Right renal cortex interstitium (tissue), 3 donors: ENCODE data around the gene PHRF1. TPM values are rescaled to one million over a fixed set of nuclear protein-coding genes. Genes with fewer than 3 reads are reported as not detected.
A peak's percentile ranks its signal among the peaks of the same experiment; 100 is the strongest.

Experiments used
- DNase-seq, 3 donors: peaks; one replicate each; pipeline ENCODE4 v3.0.0-alpha.2; 2013; ENCODE audit warnings: low read depth in 3 of 3, low spot score in 2 of 3
- polyA plus RNA-seq, 3 donors: library from polyadenylated mRNA; unstranded; fragments of 120-200 nt; gene quantifications; one replicate each; pipeline ENCODE4 v1.2.1, GENCODE V29; 2013; ENCODE audit not compliant: insufficient read length in 3 of 3

The PHRF1 gene
- polyA plus RNA-seq, 3 donors = 17.9 to 20.7 (median 18.4) TPM

GRCh38 chr11:611001-611996 is 35.0 kb downstream of the PHRF1 start:
- no peak for DNase-seq

DNA sequence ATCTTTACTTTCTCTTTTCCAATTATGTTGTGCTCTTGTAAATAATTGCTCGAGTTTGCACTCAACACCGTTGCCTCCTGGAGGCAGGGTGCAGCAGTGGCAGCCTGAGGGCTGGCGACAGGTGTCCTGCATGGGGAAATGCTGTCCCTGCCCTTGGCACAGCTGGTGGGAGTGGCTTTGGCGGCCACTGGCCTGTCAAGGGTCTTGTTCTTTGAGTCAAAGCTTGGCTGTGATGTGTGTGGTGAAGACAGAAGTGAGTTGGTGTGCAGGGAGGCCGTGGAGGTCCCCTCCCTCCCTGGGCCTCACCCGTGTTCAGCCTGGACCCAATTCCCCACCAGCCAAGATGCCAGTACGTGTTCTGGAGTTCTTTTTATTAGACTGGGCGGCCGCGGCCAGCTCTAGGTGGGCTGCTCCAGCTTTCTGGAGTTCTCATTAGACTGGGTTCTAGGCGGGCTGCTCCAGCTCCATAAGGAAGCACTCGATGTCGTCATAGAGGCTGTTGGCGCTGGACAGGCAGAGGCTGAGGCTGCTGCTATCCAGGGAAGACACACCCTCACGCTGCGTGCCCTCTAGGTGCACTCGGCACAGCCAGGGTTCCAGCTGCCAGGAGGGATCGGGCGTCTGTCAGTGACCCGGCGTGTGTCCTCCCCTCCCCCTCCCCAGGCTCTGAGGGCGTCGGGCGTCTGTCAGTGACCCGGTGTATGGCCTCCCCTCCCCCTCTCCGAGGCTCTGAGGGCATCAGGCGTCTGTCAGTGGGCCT is 36.1 kb downstream of the PHRF1 start:
- no peak for DNase-seq

GRCh38 chr11:612961-613300 is 36.7 kb downstream of the PHRF1 start:
- DNase-seq = no peak

- no peak for DNase-seq
These were observed 37.2 kb downstream of the PHRF1 start for GRCh38 chr11:613369-613968.

DNA sequence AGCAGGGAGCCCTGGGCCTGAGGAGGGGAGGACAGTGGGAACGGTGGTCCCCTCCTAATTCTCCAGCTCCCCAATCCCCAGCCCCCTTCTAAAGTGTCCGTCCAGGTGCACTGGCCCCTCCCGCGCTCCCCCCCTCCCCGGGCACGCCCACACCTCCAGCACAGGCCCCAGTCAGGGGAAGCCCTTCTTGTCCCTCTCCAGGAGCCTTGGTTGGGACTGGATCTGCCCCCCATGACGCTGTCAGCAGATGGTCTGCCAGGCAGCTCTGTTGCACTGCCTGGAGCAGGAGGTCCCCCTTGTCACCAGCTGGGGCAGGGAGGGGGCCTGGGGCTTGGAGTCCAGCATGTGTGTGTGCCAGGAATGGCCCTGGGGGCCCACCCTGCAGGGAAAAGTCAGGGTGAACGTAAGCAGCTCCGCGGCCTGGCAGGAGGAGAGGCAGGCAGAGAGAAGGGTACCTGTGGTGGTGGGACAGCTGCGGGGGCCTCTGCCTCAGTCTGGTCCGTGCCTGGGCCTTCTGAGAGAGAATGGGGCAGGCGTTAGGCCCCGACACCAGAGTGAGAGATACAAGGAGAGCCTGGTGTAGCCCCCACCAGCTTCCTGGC is 37.9 kb downstream of the PHRF1 start:
- no peak for DNase-seq

DNA sequence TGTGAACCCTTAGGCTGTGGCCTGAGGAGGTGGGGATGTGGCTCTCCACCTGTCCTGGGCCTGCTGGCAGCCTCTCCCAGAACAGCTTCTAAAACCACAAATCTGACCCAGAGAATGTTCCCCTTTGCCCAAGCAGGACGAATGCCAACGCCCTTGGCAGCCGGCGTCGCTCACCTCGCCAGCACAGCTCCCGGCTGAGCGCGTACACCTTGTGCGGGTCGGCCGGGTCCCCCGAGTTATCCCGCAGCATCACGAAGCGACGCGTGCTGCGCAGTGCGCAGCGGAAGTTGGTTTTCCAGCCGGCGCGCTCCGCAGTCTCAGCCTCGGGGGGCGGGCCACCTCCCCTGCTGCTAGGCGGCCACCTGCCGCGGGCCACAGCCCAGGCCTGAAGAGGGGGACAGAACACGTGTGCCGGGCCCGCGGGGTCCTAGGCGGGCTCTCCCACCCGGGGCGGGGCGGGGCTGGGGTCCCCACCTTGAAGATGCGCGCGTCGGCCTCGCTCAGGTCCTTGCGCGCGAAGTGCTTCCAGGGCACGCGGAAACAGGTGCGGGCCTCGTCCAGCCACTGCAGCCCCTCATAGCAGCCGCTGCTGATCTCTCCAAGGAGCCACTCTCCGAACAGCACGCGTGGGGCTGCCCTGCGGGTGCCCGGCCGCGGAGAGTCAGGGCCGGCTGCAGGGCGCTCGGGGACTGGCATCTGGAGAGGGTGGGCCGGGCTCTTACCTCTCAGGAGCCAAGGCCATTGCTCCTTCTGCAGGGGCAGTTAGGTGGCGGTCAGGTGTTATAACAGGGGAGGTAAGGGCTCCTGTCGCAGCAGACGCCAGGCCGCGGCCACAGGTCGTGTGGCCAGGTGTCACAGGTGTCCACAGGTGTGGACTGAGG is 38.6 kb downstream of the PHRF1 start:
- DNase-seq = no peak

DNA sequence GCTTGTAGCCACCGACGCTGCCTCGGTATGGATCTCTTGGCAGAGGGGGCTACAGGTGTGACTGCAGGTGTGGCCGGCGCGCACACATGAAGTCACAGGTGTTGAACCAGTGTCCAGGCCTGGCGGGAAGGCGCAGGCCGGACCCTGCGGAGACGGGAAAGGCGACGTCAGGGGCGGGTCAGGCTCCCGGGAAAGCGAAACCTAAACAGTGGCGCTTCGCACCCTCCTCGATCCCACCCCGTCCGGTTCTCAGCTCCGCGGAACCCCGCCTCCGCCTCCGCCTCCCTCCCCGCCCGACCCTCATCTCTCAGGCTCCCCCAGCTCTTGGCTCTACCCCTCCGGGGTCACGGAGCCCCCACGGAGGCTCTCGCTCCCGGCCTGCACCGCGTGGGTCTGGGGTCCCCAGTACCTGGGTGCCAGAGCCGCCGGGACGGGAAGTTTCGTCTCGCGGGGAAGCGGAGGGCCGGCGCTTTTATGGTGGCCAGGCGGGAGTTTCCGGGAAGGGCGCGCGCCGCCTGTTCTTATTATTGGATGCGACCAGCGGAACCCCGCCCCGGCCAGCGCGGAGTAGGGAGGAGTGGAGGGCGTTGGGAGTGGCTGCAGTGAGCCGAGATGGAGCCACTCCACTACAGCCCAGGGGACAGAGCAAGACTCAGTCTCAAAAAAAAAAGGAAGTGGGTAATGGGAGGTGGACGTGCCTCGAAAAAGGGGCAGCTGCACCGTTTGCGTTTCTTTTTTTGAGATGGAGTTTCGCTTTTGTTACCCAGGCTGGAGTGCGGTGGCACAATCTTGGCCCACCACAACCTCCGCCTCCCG is 39.4 kb downstream of the PHRF1 start, which contains the start of gene IRF7:
TSS of gene IRF7 (minus strand) at position 447 of the 816 bp plus-strand sequence. CDS start 586 bp downstream, outside the sequence.
- DNase-seq = peak; percentile 70 to 88 (median 82)

DNA sequence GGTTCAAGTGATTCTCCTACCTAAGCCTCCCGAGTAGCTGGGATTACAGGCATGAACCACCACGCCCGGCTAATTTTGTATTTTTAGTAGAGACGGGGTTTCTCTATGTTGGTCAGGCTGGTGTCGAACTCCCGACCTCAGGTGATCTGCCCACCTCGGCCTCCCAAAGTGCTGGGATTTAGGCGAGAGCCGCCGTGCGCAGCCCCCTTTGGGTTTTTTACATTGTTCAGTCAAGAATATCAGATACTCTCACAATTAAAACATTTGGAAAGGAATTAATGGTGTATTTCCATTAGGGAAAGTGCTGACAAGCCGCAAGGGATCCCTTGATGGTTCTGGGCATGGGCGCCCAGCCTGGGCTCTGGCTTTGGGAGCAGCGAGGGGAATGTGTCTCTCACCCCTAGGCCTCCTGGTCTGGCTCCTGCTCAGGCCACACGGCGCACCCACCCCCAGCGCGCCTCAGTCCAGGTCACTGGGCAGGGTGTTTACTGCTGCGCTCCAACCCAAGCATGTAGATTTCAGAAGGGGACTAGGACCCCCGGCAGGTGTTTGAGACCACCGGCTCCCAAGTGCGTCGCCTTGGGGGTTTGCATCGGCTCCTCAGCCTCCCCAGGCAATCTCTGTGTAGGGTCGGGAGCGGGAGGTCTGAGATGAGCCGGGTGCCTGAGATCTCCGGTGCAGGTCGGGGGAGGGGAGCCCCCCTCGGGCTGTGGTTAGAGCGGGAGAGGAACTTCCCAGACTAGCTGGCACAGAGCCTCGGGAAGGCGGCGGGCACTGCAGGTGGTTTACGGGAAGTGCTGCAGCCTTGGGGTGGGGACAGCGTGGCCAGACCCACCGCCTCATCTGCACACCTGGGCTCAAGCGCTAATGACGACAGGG is 40.3 kb downstream of the PHRF1 start:
- no peak for DNase-seq

GRCh38 chr11:617199-617911 is 41.1 kb downstream of the PHRF1 start:
- no peak for DNase-seq

DNA sequence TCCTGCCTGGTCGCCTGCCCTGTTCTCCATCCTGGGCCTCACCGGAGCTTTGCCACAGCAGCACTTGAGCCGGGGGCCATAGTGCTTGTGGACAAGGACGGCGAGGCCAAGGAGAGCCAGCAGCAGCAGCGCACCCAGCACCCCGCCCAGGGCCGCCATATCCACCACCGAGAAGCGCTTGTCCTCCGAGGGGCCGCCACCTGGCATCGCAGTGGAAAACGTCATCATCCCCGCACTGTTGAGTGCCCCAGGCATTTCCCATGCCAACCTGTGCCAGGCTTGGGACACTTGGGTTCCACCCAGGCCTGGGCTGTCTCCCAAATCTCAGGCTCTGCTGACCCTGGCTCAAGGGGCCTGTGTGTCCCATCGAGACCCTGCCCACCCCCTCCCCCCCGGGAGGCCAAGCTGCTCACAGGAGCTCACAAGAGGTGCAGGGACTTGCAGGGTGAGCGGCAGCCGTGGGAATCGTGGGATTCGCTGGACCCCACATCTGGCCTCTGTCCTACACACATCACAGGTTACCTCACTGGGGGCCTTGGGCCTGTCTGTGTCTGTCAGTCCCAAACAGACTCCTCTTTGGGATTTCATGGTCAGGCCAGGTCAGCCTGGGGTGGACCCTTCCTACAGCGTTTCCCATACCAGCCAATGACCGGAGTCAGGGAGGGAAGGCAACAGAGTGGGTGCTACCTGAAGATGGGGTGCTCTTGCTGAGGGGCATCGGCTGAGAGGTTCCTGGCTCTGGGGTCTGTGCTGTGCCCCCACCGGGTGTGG is 41.8 kb downstream of the PHRF1 start:
- no peak for DNase-seq

DNA sequence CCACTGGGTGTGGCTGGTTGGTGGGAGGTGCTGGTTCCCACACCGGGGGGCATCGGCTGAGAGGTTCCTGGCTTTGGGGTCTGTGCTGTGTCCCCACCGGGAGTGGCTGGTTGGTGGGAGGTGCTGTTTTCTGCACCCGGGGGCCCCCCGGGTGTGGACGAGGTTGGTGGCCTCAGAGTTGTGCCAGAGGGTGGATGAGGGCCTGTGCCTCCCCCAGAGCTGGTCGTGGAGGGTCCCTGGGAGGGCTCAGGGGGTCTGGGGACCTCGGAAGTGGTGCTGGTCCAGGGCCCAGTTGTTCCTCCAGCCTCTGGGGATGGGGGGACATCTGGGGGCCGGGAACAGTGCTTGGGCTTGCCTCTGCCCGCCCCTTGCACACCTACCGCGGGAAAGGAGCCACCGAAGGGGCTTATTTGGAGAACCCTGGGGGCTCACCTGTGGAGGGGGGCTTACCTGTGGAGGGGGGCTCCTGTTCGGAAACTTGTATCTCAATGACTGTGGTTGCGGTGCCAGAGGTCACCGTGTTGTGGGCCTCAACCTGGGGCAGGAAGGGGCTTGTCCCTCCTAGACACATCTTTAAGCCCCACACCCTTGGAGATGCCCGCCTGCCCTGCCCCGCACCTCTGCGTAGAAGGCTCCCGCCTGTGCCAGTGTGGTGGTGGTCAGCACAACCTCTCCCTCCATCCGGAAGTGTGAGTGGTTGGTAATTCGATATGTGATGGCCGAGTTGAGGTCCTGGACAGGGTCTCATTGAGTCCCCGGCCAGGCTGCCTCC is 42.8 kb downstream of the PHRF1 start:
- DNase-seq = no peak

GRCh38 chr11:619628-620050 is 43.4 kb downstream of the PHRF1 start:
- no peak for DNase-seq

GRCh38 chr11:620201-620600 is 43.9 kb downstream of the PHRF1 start:
- DNase-seq = no peak

DNA sequence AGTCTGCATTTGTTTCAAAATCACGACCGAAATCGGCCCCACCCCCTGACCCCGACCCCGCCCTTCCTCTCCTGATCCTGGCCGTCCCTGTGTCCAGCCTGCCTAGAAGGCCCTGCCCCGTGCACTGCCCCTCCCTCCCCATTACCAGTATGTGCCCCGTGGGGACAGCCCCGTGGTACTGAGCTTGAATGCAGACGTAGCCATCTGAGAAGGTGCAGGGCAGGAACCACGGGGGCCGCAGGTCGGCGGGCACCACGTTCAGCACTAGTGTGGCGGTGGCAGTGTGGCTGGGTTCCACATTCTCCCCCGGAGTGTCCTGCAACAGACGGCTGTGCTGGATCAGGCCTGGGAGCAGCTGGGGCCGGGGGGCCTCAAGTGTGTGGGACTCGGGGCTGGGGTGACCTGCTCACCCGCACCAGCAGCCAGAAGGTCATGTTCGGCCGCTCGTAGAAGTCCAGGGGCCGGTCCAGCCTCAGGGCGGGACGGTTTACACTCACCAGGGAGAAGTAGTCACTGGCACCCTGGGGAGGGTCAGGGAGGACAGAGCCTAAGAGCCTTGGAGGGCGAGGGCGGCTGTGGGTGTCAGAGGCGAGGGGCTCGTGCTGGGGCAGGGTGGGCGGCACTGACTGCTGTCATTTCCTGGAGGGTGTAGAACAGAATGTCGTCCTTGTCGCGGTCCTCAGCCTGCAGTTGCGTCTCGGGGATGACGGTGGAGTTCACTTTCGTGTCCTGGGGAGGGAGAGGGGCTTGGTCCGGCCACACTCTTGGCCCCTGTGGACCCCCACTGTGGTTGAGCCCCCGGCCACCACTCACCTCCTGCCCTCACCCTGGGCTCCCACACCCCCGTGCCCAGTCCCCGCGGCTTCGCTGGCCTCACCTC is 44.9 kb downstream of the PHRF1 start:
- no peak for DNase-seq

GRCh38 chr11:621838-622237 is 45.6 kb downstream of the PHRF1 start:
- DNase-seq = no peak
